Fibroblast of peridontal ligament (primary cell): ENCODE results near the gene APOBEC3F.
"Not testable (repeated sequence)": the region's sequence is repeated elsewhere in the genome, so short reads cannot be mapped to it uniquely, and the experiment has no call there.

Experiments
- DNase-seq: peaks from one replicate; pipeline ENCODE4 v3.0.0-alpha.2; 2010; ENCODE audit errors: extremely low read depth

APOBEC3F gene

GRCh38 chr22:39040538-39041296 lies at the start of gene APOBEC3F:
Gene APOBEC3F, plus strand, starts transcription at chr22:39040864. Its CDS starts 97 bp downstream, at chr22:39040961.
- DNase-seq = peak; percentile 48

GRCh38 chr22:38992871-38993371 lies 47.7 kb upstream of the APOBEC3F start:
- DNase-seq = not testable (repeated sequence)

- no peak for DNase-seq
Measured at GRCh38 chr22:38996105-38996504, 44.6 kb upstream of the APOBEC3F start.

- DNase-seq = no peak
Measured at GRCh38 chr22:38997518-38997917, 43.1 kb upstream of the APOBEC3F start.

- DNase-seq = peak; percentile 92
Measured at GRCh38 chr22:39003165-39003638, 37.5 kb upstream of the APOBEC3F start.

GRCh38 chr22:39007177-39007576 lies 33.5 kb upstream of the APOBEC3F start:
- no peak for DNase-seq

GRCh38 chr22:39008271-39008850 lies 32.3 kb upstream of the APOBEC3F start:
- not testable (repeated sequence) for DNase-seq

GRCh38 chr22:39010946-39011345 lies 29.7 kb upstream of the APOBEC3F start:
- DNase-seq = no peak

GRCh38 chr22:39012533-39013511 lies 27.8 kb upstream of the APOBEC3F start:
- DNase-seq = no peak

- DNase-seq = not testable (repeated sequence)
Measured at GRCh38 chr22:39013561-39013941, 27.1 kb upstream of the APOBEC3F start.

- peak; percentile 86 for DNase-seq
Measured at GRCh38 chr22:39013942-39014722, 26.5 kb upstream of the APOBEC3F start, which contains the start of gene APOBEC3C. Gene APOBEC3C, plus strand, starts transcription at chr22:39014257. Its CDS starts 106 bp downstream, at chr22:39014363.

GRCh38 chr22:39014723-39015121 lies 25.9 kb upstream of the APOBEC3F start:
- DNase-seq = peak; percentile 34

- DNase-seq = no peak
Measured at GRCh38 chr22:39016592-39016991, 24.1 kb upstream of the APOBEC3F start.

- no peak for DNase-seq
Measured at GRCh38 chr22:39017596-39018365, 22.9 kb upstream of the APOBEC3F start.

- DNase-seq = not testable (repeated sequence)
Measured at GRCh38 chr22:39020021-39020651, 20.5 kb upstream of the APOBEC3F start.

- DNase-seq = peak; percentile 6
Measured at GRCh38 chr22:39021552-39022250, 19.0 kb upstream of the APOBEC3F start.

GRCh38 chr22:39024519-39025308 lies 15.9 kb upstream of the APOBEC3F start:
- no peak for DNase-seq

- no peak for DNase-seq
Measured at GRCh38 chr22:39026509-39027150, 14.0 kb upstream of the APOBEC3F start.
